ENCODE measurements around the gene UBE2Q1.

DNA sequence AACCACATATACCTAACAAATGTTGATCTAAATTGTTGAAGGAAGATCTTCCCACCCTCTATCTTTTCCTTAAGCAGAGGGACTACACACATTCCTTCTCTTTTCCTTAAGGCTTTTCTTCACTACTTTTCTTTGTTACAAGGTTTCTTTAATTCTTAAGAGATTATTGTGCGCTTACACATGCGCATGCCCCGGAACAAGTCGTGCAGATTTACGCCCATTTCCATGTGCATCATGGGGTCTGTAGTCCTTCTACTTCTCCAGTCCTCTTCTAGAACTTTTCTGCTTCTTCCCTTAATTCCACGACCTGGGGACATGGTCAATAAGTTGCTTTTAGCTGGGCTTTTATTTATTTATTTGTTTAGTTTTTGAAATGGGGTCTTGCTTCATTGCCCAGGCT is 7.4 kb upstream of the UBE2Q1 start:
- TF ChIP-seq POLR2AphosphoS5 (IDR thresholded peaks at IDR 0.05), result no peak
- TF ChIP-seq CTCF (IDR thresholded peaks at IDR 0.05 in 8 of 11, conservative IDR thresholded peaks at IDR 0.05 in 3 of 11), result no peak
- TF ChIP-seq POLR2A (IDR thresholded peaks at IDR 0.05), result no peak
